Measurements from ENCODE around the gene LRFN2. TPM values are rescaled to one million over a fixed set of nuclear protein-coding genes. Genes with fewer than 3 reads are reported as not detected.

LRFN2 gene
- total and polyA plus RNA-seq, 2 donors: 0.11 to 0.38 TPM

- H3K27me3 ChIP-seq (ENCODE audit: control insufficient read depth in 2 of 2, insufficient read depth in 1 of 2, low read length in 1 of 2): peaks cover 26 to 41% of the 10 kb centered on the region in 2 donors
- H3K27ac ChIP-seq (ENCODE audit: low read depth in 1 of 2, low read length in 1 of 2): no peak overlapping the region
- no peaks in the 10 kb centered on the region for H3K9me3 ChIP-seq (ENCODE audit: control insufficient read depth in 2 of 2, insufficient read depth in 1 of 2, low read length in 1 of 2)
- H3K4me1 ChIP-seq (ENCODE audit: control insufficient read depth in 2 of 2, insufficient read depth in 2 of 2, low read length in 2 of 2): peaks cover 0 to 9% of the 10 kb centered on the region in 2 donors
- no peak for DNase-seq (ENCODE audit: low read depth in 6 of 9, low spot score in 9 of 9)
- no peaks in the 10 kb centered on the region for H3K36me3 ChIP-seq (ENCODE audit: control insufficient read depth in 2 of 2, insufficient read depth in 2 of 2, low read length in 1 of 2)
- WGBS: 34% methylated on average over 3 of the region's 3 CpGs
- no peak overlapping the region for H3K4me3 ChIP-seq (ENCODE audit: low read length in 2 of 2)
Measured at GRCh38 chr6:40583709-40584108, 3.5 kb downstream of the LRFN2 start.

GRCh38 chr6:40582892-40583291 is 4.3 kb downstream of the LRFN2 start:
- WGBS: 90% methylated on average over 3 of the region's 3 CpGs
- H3K9me3 ChIP-seq (ENCODE audit: control insufficient read depth in 2 of 2, insufficient read depth in 1 of 2, low read length in 1 of 2): no peaks in the 10 kb centered on the region
- H3K4me1 ChIP-seq (ENCODE audit: control insufficient read depth in 2 of 2, insufficient read depth in 2 of 2, low read length in 2 of 2): peaks cover 0 to 9% of the 10 kb centered on the region in 2 donors
- H3K4me3 ChIP-seq (ENCODE audit: low read length in 2 of 2): no peak overlapping the region
- no peaks in the 10 kb centered on the region for H3K36me3 ChIP-seq (ENCODE audit: control insufficient read depth in 2 of 2, insufficient read depth in 2 of 2, low read length in 1 of 2)
- no peak overlapping the region for H3K27ac ChIP-seq (ENCODE audit: low read depth in 1 of 2, low read length in 1 of 2)
- peaks cover 19 to 33% of the 10 kb centered on the region in 2 donors for H3K27me3 ChIP-seq (ENCODE audit: control insufficient read depth in 2 of 2, insufficient read depth in 1 of 2, low read length in 1 of 2)
- DNase-seq (ENCODE audit: low read depth in 6 of 9, low spot score in 9 of 9): no peak

- no peaks in the 10 kb centered on the region for H3K36me3 ChIP-seq (ENCODE audit: control insufficient read depth in 2 of 2, insufficient read depth in 2 of 2, low read length in 1 of 2)
- no peak overlapping the region for H3K4me3 ChIP-seq (ENCODE audit: low read length in 2 of 2)
- H3K27ac ChIP-seq (ENCODE audit: low read depth in 1 of 2, low read length in 1 of 2): no peak overlapping the region
- no peaks in the 10 kb centered on the region for H3K27me3 ChIP-seq (ENCODE audit: control insufficient read depth in 2 of 2, insufficient read depth in 1 of 2, low read length in 1 of 2)
- no peaks in the 10 kb centered on the region for H3K9me3 ChIP-seq (ENCODE audit: control insufficient read depth in 2 of 2, insufficient read depth in 1 of 2, low read length in 1 of 2)
- WGBS: 97% methylated on average over 3 of the region's 3 CpGs
- DNase-seq (ENCODE audit: low read depth in 6 of 9, low spot score in 9 of 9): no peak
- no peaks in the 10 kb centered on the region for H3K4me1 ChIP-seq (ENCODE audit: control insufficient read depth in 2 of 2, insufficient read depth in 2 of 2, low read length in 2 of 2)
Measured at GRCh38 chr6:40579101-40579500, 8.1 kb downstream of the LRFN2 start.

GRCh38 chr6:40577672-40578071 is 9.5 kb downstream of the LRFN2 start:
- no peak for DNase-seq (ENCODE audit: low read depth in 6 of 9, low spot score in 9 of 9)
- Histone ChIP-seq H3K4me3 (ENCODE audit: low read length in 2 of 2) (no peak overlapping the region), H3K9me3 (ENCODE audit: control insufficient read depth in 2 of 2, insufficient read depth in 1 of 2, low read length in 1 of 2) (no peaks in the 10 kb centered on the region), H3K4me1 (ENCODE audit: control insufficient read depth in 2 of 2, insufficient read depth in 2 of 2, low read length in 2 of 2) (no peaks in the 10 kb centered on the region), H3K27me3 (ENCODE audit: control insufficient read depth in 2 of 2, insufficient read depth in 1 of 2, low read length in 1 of 2) (no peaks in the 10 kb centered on the region), H3K27ac (ENCODE audit: low read depth in 1 of 2, low read length in 1 of 2) (no peak overlapping the region), H3K36me3 (ENCODE audit: control insufficient read depth in 2 of 2, insufficient read depth in 2 of 2, low read length in 1 of 2) (no peaks in the 10 kb centered on the region)
- 96% methylated on average over 4 of the region's 4 CpGs for WGBS

GRCh38 chr6:40573221-40573620 is 13.9 kb downstream of the LRFN2 start:
- H3K4me1 ChIP-seq (ENCODE audit: control insufficient read depth in 2 of 2, insufficient read depth in 2 of 2, low read length in 2 of 2): no peaks in the 10 kb centered on the region
- DNase-seq (ENCODE audit: low read depth in 6 of 9, low spot score in 9 of 9): no peak
- 95% methylated on average over 5 of the region's 5 CpGs for WGBS
- H3K4me3 ChIP-seq (ENCODE audit: low read length in 2 of 2): no peak overlapping the region
- H3K9me3 ChIP-seq (ENCODE audit: control insufficient read depth in 2 of 2, insufficient read depth in 1 of 2, low read length in 1 of 2): no peaks in the 10 kb centered on the region
- no peak overlapping the region for H3K27ac ChIP-seq (ENCODE audit: low read depth in 1 of 2, low read length in 1 of 2)
- no peaks in the 10 kb centered on the region for H3K36me3 ChIP-seq (ENCODE audit: control insufficient read depth in 2 of 2, insufficient read depth in 2 of 2, low read length in 1 of 2)
- H3K27me3 ChIP-seq (ENCODE audit: control insufficient read depth in 2 of 2, insufficient read depth in 1 of 2, low read length in 1 of 2): no peaks in the 10 kb centered on the region

- no peak overlapping the region for H3K4me3 ChIP-seq (ENCODE audit: low read length in 2 of 2)
- H3K27ac ChIP-seq (ENCODE audit: low read depth in 1 of 2, low read length in 1 of 2): no peak overlapping the region
- H3K4me1 ChIP-seq (ENCODE audit: control insufficient read depth in 2 of 2, insufficient read depth in 2 of 2, low read length in 2 of 2): no peaks in the 10 kb centered on the region
- H3K9me3 ChIP-seq (ENCODE audit: control insufficient read depth in 2 of 2, insufficient read depth in 1 of 2, low read length in 1 of 2): no peaks in the 10 kb centered on the region
- no peaks in the 10 kb centered on the region for H3K27me3 ChIP-seq (ENCODE audit: control insufficient read depth in 2 of 2, insufficient read depth in 1 of 2, low read length in 1 of 2)
- WGBS: 74% methylated on average over 8 of the region's 8 CpGs
- DNase-seq (ENCODE audit: low read depth in 6 of 9, low spot score in 9 of 9): no peak
- no peaks in the 10 kb centered on the region for H3K36me3 ChIP-seq (ENCODE audit: control insufficient read depth in 2 of 2, insufficient read depth in 2 of 2, low read length in 1 of 2)
Measured at GRCh38 chr6:40569162-40569910, 17.8 kb downstream of the LRFN2 start.

GRCh38 chr6:40568062-40568708 is 19.0 kb downstream of the LRFN2 start:
- no peaks in the 10 kb centered on the region for H3K4me1 ChIP-seq (ENCODE audit: control insufficient read depth in 2 of 2, insufficient read depth in 2 of 2, low read length in 2 of 2)
- no peak overlapping the region for H3K4me3 ChIP-seq (ENCODE audit: low read length in 2 of 2)
- H3K9me3 ChIP-seq (ENCODE audit: control insufficient read depth in 2 of 2, insufficient read depth in 1 of 2, low read length in 1 of 2): no peaks in the 10 kb centered on the region
- no peak for DNase-seq (ENCODE audit: low read depth in 6 of 9, low spot score in 9 of 9)
- H3K36me3 ChIP-seq (ENCODE audit: control insufficient read depth in 2 of 2, insufficient read depth in 2 of 2, low read length in 1 of 2): no peaks in the 10 kb centered on the region
- WGBS: 60% methylated on average over 6 of the region's 6 CpGs
- no peak overlapping the region for H3K27ac ChIP-seq (ENCODE audit: low read depth in 1 of 2, low read length in 1 of 2)
- H3K27me3 ChIP-seq (ENCODE audit: control insufficient read depth in 2 of 2, insufficient read depth in 1 of 2, low read length in 1 of 2): no peaks in the 10 kb centered on the region

GRCh38 chr6:40563111-40563510 is 24.1 kb downstream of the LRFN2 start:
- WGBS: 87% methylated on average over 5 of the region's 5 CpGs
- no peak for DNase-seq (ENCODE audit: low read depth in 6 of 9, low spot score in 9 of 9)

GRCh38 chr6:40559056-40559455 is 28.1 kb downstream of the LRFN2 start:
- no peak overlapping the region for H3K4me3 ChIP-seq (ENCODE audit: low read length in 2 of 2)
- H3K27me3 ChIP-seq (ENCODE audit: control insufficient read depth in 2 of 2, insufficient read depth in 1 of 2, low read length in 1 of 2): no peaks in the 10 kb centered on the region
- WGBS: 96% methylated on average over 4 of the region's 4 CpGs
- H3K27ac ChIP-seq (ENCODE audit: low read depth in 1 of 2, low read length in 1 of 2): no peak overlapping the region
- H3K36me3 ChIP-seq (ENCODE audit: control insufficient read depth in 2 of 2, insufficient read depth in 2 of 2, low read length in 1 of 2): no peaks in the 10 kb centered on the region
- no peaks in the 10 kb centered on the region for H3K9me3 ChIP-seq (ENCODE audit: control insufficient read depth in 2 of 2, insufficient read depth in 1 of 2, low read length in 1 of 2)
- DNase-seq (ENCODE audit: low read depth in 6 of 9, low spot score in 9 of 9): no peak
- H3K4me1 ChIP-seq (ENCODE audit: control insufficient read depth in 2 of 2, insufficient read depth in 2 of 2, low read length in 2 of 2): no peaks in the 10 kb centered on the region

More at GRCh38 chr6:40563111-40563510, 24.1 kb downstream of the LRFN2 start:
- Histone ChIP-seq H3K27ac (ENCODE audit: low read depth in 1 of 2, low read length in 1 of 2) (no peak overlapping the region), H3K36me3 (ENCODE audit: control insufficient read depth in 2 of 2, insufficient read depth in 2 of 2, low read length in 1 of 2) (no peaks in the 10 kb centered on the region), H3K9me3 (ENCODE audit: control insufficient read depth in 2 of 2, insufficient read depth in 1 of 2, low read length in 1 of 2) (no peaks in the 10 kb centered on the region), H3K4me3 (ENCODE audit: low read length in 2 of 2) (no peak overlapping the region), H3K27me3 (ENCODE audit: control insufficient read depth in 2 of 2, insufficient read depth in 1 of 2, low read length in 1 of 2) (no peaks in the 10 kb centered on the region), H3K4me1 (ENCODE audit: control insufficient read depth in 2 of 2, insufficient read depth in 2 of 2, low read length in 2 of 2) (no peaks in the 10 kb centered on the region)
